Keratinocyte (primary cell): ENCODE data around the gene ZNF576. TPM values are rescaled to one million over a fixed set of nuclear protein-coding genes. Genes with fewer than 3 reads are reported as not detected.

ENCODE experiments used
- DNase-seq: peaks from one replicate; pipeline ENCODE4 v3.0.0-alpha.2; 2011; ENCODE audit warnings: low read depth, missing footprints, low spot score
- FAIRE-seq: peaks from 2 replicates; lab custom pipeline; 2011; peaks lifted over from hg19 to GRCh38; lab: Jason Lieb, UNC
- H2AFZ ChIP-seq: 2 replicates; pipeline ENCODE4 v1.6.0; 2012; ENCODE audit warnings: low read length, control low read depth, inconsistent platforms; ENCODE audit not compliant: control insufficient read depth
- H3K27ac ChIP-seq: 2 replicates; pipeline ENCODE4 v1.5.1; 2011; ENCODE audit warnings: low read length; ENCODE audit not compliant: control insufficient read depth, insufficient read depth
- H3K27me3 ChIP-seq: 3 replicates; pipeline ENCODE4 v1.6.0; 2011; ENCODE audit warnings: low read length; ENCODE audit not compliant: control insufficient read depth, insufficient read depth; ENCODE audit errors: extremely low read depth
- H3K36me3 ChIP-seq, 2 experiments: 2 replicates in 1 of 2; 3 replicates in 1 of 2; pipeline ENCODE4 v1.5.1; 2011; ENCODE audit warnings: low read length in 2 of 2, mild to moderate bottlenecking in 1 of 2; ENCODE audit not compliant: control insufficient read depth in 2 of 2, insufficient read depth in 2 of 2; ENCODE audit errors: extremely low read depth in 1 of 2
- H3K4me1 ChIP-seq: 3 replicates; pipeline ENCODE4 v1.5.1; 2011; ENCODE audit warnings: low read length; ENCODE audit not compliant: control insufficient read depth, insufficient read depth; ENCODE audit errors: extremely low read depth
- H3K4me2 ChIP-seq: 3 replicates; pipeline ENCODE4 v1.6.0; 2011; ENCODE audit warnings: low read depth, low read length; ENCODE audit not compliant: control insufficient read depth, insufficient read depth; ENCODE audit errors: extremely low read depth
- H3K4me3 ChIP-seq, 3 experiments: fragments of 200-600 bp in 1 of 3; sonication (generic) in 1 of 3; 2 replicates in 2 of 3; 3 replicates in 1 of 3; pipeline ENCODE4 v1.5.1; 2011 to 2016; ENCODE audit warnings: low read length in 3 of 3, mild to moderate bottlenecking in 3 of 3, control low read depth in 2 of 3, inconsistent platforms in 1 of 3, low read depth in 1 of 3, mixed read lengths in 1 of 3, mixed run types in 1 of 3, moderate library complexity in 1 of 3; ENCODE audit not compliant: control insufficient read depth in 2 of 3, insufficient read depth in 2 of 3; ENCODE audit errors: extremely low read depth in 1 of 3
- H3K79me2 ChIP-seq: 2 replicates; pipeline ENCODE4 v1.6.0; 2012; ENCODE audit warnings: low read length; ENCODE audit not compliant: control insufficient read depth, insufficient read depth
- H3K9ac ChIP-seq: 3 replicates; pipeline ENCODE4 v1.6.0; 2011; ENCODE audit warnings: low read length; ENCODE audit not compliant: control insufficient read depth, insufficient read depth; ENCODE audit errors: extremely low read depth
- H3K9me1 ChIP-seq: 3 replicates; pipeline ENCODE4 v1.6.0; 2011; ENCODE audit warnings: low read length; ENCODE audit not compliant: control insufficient read depth, insufficient read depth; ENCODE audit errors: extremely low read depth
- H3K9me3 ChIP-seq: 2 replicates; pipeline ENCODE4 v1.5.1; 2012; ENCODE audit warnings: low read depth, low read length; ENCODE audit not compliant: control insufficient read depth
- H4K20me1 ChIP-seq: 3 replicates; pipeline ENCODE4 v1.6.0; 2011; ENCODE audit warnings: low read length; ENCODE audit not compliant: control insufficient read depth, insufficient read depth; ENCODE audit errors: extremely low read depth
- CTCF ChIP-seq, 3 experiments: IDR thresholded peaks in 1 of 3; conservative IDR thresholded peaks in 1 of 3; optimal IDR thresholded peaks in 1 of 3; 2 replicates in 2 of 3; 3 replicates in 1 of 3; pipeline versions ENCODE3 to v1.5.1; 2011; ENCODE audit warnings: low read length in 3 of 3, mild to moderate bottlenecking in 3 of 3, moderate library complexity in 2 of 3, control low read depth in 1 of 3, inconsistent platforms in 1 of 3; ENCODE audit not compliant: insufficient read depth in 2 of 3; ENCODE audit errors: extremely low read depth in 1 of 3
- EZH2 ChIP-seq: IDR thresholded peaks from one replicate; pipeline ENCODE4 v1.6.1; 2012; ENCODE audit warnings: inconsistent platforms, mild to moderate bottlenecking, low read length, moderate library complexity
- dilution Hi-C: fragments of 300-500 bp; cut with MboI; formaldehyde crosslinking; loops from one replicate; pipeline ENCODE4 v1.7.0; 2020; ENCODE audit warnings: low sequenced_read_pairs; ENCODE audit not compliant: extremely low pct_ligation_motif_present
- polyA plus RNA-seq, 5 experiments: library from polyadenylated mRNA; depleted of rRNA in 3 of 5; stranded (reverse) in 3 of 5; stranded (forward) in 1 of 5; unstranded in 1 of 5; fragments of >200 nt; gene quantifications; 1 replicate in 1 of 5; 2 replicates in 3 of 5; 3 replicates in 1 of 5; pipeline versions ENCODE4 v1.2.1 to v1.2.3, GENCODE V29; 2011 to 2012; ENCODE audit warnings: missing spikeins in 2 of 5, low read depth in 1 of 5, low replicate concordance in 1 of 5

Gene ZNF576
- polyA plus RNA-seq, 1 donor (not counting 4 experiments of a cell fraction or from before 2014, with no cell fraction given), result 6.4 TPM

- Histone ChIP-seq H3K9ac (no peak overlapping the region), H3K4me2 (no peak overlapping the region), H3K27me3 (no peaks in the 10 kb centered on the region), H3K9me3 (no peaks in the 10 kb centered on the region), H3K4me3 (no peak overlapping the region), H2AFZ (no peak overlapping the region), H3K79me2 (peaks cover 9% of the 10 kb centered on the region), H4K20me1 (no peaks in the 10 kb centered on the region), H3K27ac (no peak overlapping the region), H3K36me3 (peaks cover 3 to 12% of the 10 kb centered on the region in 2 experiments), H3K4me1 (peaks cover under 1% of the 10 kb centered on the region), H3K9me1 (no peaks in the 10 kb centered on the region)
- TF ChIP-seq CTCF (optimal IDR thresholded peaks at IDR 0.05 in 1 of 3, IDR thresholded peaks at IDR 0.05 in 1 of 3, conservative IDR thresholded peaks at IDR 0.05 in 1 of 3; ENCODE audit: extremely low read depth in 1 of 3, insufficient read depth in 2 of 3, low read length in 3 of 3) (no peak), EZH2 (no peak)
- dilution Hi-C loops, result no loop called here
- FAIRE-seq, result no peak
- DNase-seq, result no peak
Measured at GRCh38 chr19:43612374-43612773, 16.0 kb downstream of the ZNF576 start.

GRCh38 chr19:43616306-43616705 is 19.9 kb downstream of the ZNF576 start:
- H3K27ac ChIP-seq, result no peak overlapping the region
- H2AFZ ChIP-seq, result no peak overlapping the region
- dilution Hi-C loops, result no loop called here
- FAIRE-seq (no peak), DNase-seq (no peak)
- H4K20me1 ChIP-seq, result no peaks in the 10 kb centered on the region
- H3K4me3 ChIP-seq, result no peak overlapping the region
- no peak overlapping the region for H3K4me2 ChIP-seq
- TF ChIP-seq EZH2 (no peak), CTCF (optimal IDR thresholded peaks at IDR 0.05 in 1 of 3, IDR thresholded peaks at IDR 0.05 in 1 of 3, conservative IDR thresholded peaks at IDR 0.05 in 1 of 3; ENCODE audit: extremely low read depth in 1 of 3, insufficient read depth in 2 of 3, low read length in 3 of 3) (no peak)
- H3K27me3 ChIP-seq, result no peaks in the 10 kb centered on the region
- H3K9me1 ChIP-seq, result no peaks in the 10 kb centered on the region
- no peak overlapping the region for H3K9ac ChIP-seq
- H3K79me2 ChIP-seq, result peaks cover 15% of the 10 kb centered on the region
- H3K36me3 ChIP-seq, result peaks cover 3 to 12% of the 10 kb centered on the region in 2 experiments
- peaks cover 16% of the 10 kb centered on the region for H3K4me1 ChIP-seq
- H3K9me3 ChIP-seq, result no peaks in the 10 kb centered on the region
